HG02623 (cell line): ENCODE measurements around the gene EML1.

Experiments used
- ATAC-seq: cut with Tn5 transposase; IDR thresholded peaks from one replicate; pipeline ENCODE4 v1.9.1; 2021; ENCODE audit warnings: moderate library complexity; ENCODE audit not compliant: unreplicated experiment

The EML1 gene

DNA sequence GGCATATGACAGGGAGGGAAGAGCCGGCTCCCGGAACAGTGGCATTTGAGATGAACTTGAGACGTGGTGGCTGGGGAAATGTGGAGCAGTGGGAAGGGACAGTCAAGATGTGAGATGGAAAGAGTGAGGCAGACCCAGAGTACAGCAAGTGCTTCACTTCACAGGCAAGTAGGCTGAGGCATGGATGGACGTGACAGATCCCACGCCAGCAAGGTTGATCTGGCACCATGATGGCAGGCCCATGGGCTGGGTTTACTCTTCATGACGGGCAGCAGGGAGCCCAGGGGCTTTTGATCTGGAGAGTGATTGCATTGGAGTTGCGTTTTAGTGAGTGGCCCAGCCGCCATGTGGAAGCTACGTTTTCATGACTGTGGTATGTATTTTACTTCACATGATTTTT, 17.9 kb upstream of the EML1 start:
- ATAC-seq: no peak

DNA sequence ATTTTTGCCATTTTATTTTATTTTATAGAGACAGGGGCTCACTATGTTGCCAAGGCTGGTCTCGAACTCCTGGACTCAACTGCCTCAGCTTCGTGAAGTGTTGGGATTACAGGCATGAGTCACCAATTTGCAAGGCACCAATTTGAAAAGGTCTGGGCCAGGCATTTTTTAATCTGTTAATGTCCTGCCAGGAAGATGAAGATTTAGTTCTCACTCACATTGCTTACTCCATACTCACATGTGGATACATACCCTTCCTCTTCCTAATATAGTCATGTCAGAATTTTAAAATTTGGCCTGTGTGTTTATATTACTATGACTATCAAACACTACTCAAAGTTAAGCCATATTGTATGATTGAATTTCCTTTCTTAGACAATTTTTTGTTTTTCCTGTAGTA, 15.3 kb upstream of the EML1 start:
- ATAC-seq: no peak

DNA sequence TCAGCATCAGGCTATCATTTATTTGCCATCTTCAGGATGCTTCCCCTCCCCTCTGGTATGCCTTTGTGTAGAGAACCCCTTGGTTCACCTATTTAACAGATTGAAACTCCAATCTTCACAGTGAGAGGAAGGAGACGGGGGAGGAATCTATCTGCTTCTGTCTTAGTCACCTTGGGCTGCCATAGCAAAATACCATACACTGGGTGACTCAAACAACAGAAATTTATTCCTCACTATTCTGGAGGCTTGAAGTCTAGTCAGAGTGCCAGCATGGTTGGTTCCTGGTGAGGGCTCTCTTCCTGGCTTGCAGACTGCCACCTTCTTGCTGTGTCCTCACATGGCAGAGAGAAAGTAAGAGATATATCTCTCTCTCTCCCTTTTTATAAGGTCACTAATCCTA, 13.5 kb upstream of the EML1 start:
- no peak for ATAC-seq

DNA sequence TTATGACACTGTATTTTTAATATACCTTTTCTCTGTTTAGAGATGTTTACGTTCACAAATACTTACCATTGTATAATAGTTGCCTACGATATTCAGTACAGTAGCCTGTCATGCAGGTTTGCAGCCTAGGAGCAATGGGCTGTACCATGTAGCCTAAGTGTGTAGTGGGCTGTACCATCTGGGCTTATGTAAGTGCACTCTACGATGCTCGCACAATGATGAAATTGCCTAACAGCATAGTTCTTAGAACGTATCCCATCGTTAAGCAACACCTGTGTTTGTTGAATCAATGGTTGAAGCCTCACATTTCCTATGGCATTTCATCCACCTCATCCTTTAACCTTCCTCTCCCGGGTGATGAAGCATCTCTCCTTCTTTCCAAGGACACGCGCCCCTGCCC, 12.5 kb upstream of the EML1 start:
- no peak for ATAC-seq

DNA sequence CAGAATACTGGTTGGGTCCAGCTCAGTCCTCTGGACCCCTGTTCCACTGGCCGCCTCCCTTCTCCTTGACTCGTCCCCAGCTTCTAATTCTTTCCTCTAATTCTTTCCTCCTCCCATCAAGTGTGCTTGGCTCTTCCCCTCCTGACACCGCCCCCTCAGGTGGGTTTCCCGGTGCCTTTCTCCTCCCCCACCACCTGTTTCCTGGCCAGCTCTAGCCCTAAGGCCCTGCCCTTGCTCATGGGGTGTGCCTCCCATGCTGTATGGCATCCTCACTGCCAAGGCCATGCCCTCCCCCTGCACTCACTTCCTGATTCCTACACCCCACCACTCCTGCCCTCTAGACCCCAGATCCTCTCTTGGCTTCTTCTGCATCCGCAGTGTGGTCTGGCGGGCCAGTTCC, 12.1 kb upstream of the EML1 start:
- ATAC-seq: no peak

DNA sequence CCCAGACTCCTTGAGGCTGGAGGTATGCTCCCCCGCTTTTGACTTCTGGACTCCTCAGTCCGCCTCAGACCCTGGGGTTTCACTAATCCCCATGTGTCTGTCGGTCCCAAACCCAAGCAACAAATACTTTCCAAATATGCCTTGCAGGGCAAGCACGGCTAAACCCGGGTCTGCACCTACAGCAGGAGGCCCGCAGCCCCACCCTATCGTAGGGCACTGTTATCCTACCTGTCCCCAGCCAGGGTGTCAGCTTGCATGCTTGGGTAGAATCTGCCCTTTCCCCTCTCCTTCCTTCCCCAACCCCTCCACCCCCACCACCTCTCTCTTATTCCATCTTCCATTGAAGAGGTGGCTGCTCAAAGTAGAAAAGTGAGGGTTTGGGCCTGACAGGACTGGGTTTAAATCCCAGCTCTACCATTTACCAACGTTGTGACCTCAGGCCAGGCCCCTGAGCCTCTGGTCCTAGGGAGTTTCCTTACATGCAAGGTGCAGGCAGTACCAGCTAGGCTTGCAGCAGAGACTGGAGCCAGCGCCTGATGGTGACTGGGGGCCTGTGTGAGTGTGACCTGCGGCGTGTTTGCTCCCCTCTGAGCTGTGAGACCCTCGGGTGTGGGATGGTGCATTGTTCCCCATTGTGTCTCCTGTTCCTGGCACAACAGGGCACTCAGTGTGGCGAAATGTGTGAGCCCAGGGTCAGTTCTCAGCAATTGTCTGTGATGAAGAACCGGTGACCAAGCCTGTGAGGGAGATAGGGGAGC, 11.2 kb upstream of the EML1 start:
- no peak for ATAC-seq

DNA sequence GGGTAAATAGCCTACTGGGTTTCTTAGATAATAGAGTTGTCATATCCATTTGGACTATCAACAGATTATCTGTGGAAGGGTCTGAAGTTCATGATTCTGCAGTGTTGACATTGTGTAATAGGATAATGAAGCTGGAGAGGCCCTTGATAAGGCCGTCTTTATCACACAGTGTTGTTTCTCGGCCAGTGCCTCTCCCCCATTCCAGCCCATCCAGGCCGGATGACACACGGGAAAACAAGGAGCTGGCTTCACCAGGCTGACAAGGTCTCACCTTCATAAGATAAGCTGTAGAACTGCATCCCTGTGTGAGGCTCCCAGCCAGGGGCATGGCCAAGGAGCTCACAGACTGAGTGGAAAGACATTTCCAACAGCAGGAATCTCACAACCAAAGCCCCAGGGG, 8.7 kb upstream of the EML1 start:
- no peak for ATAC-seq

DNA sequence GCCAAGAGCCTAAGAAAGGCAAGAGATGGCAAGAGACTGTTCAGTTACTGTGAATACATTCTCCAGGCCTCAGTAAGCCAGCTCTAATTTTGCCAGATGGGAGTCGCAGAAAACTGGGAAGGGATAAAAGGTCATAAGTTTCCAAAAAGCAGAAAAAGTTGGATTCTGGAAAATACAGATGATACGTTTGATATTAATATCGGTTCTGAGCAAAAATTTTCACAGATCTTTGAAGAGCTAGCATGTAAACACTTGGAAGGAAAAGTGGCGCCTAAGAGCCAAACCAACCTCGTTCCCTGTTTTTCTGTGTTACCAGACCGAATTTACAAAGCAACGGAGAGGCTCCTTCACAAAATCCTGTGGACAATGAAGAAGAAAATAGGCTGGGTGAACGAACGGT, 7.8 kb upstream of the EML1 start:
- no peak for ATAC-seq

DNA sequence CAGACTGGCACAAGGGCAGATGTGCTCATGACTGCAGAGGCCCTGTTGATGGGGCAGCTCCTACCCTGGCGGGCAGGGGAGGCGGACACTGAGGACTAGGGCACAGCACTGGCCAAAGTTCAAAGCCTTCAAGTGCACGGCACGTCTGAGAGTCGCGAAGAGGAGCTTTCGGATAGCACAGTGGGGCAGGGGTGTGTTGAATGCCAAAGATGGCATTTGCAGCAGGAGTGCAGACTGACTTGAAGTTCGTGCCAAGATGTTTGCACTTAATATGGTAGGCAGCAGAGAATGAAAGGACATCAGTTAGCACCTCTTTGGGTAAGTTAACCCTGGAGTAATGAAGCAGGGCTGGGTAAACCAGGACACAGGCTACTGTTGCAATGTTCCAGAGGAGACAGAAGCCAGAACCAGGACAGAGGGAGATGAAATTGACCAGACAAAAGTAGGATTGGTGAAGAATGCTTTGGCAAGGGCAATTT, 6.7 kb upstream of the EML1 start:
- ATAC-seq: no peak

DNA sequence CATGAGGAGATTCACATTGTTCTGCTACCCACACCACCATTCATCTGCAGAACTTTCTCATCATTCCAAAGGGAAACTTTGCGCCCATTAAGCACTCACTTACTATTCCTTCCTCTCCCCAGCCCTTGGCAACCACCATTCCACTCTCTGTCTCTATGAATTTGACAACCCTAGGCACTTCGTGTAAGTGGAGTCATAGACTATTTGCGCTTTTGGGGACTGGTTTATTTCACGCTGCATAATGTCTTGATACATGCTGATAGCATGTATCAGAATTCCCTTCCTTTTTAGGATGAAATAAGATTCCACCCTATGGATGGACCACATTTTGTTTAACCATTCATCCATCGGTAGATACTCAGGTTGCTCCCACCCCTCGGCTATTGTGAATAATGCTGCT, 4.5 kb upstream of the EML1 start:
- no peak for ATAC-seq

DNA sequence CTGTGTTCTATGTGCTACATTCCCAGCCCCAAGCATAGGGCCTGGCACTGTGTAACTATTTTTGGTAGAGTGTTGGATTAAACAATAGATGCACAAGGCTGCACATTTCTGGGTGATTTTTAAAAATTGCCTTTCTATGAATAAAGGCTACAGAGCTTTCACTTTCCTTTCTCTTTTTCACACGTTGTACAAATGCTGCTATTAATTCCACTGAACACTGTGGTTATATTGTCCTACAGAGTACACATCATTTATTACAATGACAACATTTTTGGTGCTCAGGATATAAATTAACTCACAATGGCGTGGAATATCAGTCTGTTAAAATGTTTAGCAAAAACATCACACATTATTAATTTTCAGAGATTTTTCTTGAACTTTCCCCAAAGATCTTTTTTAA, 3.6 kb upstream of the EML1 start:
- ATAC-seq: no peak

DNA sequence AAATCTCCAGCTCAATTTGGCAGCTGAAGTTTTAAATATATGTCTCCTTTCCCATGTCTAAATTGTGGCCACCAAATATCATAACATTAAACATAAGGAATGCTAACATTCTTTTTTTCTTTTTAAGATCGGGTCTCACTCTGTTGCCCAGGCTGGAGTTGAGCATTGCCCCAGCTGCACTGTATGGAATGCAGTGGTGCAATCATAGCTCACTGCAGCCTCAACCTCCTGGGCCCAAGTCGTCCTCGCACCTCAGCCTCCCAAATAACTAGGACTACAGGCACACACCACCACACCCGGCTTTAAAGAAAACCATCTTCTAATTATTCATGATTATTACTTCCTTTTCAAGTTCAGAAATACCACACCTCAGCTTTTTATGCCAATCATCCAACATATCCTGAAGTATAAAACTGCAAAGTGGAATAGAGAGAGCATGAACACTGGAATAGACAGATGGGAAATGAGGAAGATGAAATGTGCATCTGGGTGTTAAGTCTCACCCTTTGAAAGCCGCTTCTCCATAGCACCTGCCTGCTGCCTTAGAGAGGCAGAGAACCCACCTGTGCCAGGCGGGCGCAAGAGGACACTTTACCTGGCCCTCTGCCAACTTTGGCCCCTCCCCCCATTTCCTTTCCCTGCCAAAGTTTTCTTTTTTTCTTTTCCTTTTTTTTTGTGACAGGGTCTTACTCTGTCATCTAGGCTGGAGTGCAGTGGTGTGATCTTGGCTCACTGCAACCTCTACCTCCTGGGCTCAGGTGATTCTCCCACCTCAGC, 2.8 kb upstream of the EML1 start:
- no peak for ATAC-seq

DNA sequence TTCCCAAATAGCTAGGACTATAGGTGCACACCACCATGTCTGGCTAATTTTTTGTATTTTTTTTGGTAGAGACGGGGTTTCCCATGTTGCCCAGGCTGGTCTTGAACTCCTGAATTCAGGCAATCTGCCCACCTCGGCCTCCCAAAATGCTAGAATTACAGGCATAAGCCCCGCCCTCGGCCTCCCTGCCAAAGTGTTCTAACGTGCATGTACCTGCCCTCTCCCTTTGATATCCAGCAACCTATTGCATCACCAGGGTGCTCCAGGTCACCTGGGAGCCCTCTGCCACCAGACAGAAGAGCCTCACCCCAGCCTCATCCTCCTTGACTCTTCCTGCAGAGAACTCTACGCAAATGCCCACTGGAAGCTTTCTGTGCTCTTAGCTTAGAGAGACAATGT, 2.2 kb upstream of the EML1 start:
- ATAC-seq: no peak

DNA sequence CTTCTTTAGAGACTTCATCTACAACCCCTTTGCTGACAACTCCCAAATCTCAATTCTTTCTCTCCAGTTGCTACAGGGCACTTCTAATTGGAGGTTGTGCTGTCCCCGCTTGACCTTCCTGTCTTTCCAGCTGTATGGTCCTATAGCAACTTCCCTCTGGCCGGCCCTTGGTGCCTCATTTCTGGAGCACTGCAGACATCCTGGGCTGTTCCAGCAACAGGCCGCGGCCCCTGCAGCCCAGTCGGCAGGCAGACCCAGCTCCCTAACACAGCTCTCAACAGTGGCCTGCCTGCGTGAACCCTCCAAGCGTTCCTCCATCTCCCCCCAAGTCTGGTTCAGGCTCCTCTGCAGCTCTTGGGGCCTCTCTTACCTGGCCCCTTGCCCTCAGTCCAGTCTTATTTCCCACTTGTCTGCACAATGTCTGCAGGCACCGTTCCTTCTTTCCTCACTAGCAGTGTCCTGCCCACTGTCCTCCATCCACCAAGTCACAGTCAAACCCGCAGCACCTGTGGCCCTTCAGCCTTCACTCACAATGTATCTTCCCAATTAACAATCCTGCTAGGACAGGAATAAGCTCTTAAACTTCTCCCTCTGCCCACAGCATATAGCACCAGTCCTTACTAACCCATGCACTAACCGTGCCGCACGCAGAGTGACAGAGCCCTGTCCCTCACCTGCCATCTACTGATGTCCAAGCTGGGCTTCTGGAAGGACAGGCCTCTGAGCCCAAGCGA, 1.6 kb upstream of the EML1 start:
- ATAC-seq: no peak

DNA sequence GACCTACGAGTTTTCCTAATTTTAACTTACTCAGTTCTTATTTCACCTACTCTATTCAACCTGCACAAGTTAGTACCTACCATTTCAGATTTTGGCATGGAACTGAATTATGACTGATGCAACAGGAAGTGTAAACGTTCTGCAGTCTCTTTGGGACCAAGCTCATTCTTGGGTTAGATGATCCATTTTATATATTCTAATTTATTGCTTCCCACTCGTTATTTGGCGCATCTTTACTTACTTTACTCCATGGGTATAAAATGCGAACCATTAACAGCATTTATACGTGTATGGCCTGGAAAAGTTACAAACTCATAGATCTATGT, 1.0 kb upstream of the EML1 start:
- ATAC-seq: no peak

DNA sequence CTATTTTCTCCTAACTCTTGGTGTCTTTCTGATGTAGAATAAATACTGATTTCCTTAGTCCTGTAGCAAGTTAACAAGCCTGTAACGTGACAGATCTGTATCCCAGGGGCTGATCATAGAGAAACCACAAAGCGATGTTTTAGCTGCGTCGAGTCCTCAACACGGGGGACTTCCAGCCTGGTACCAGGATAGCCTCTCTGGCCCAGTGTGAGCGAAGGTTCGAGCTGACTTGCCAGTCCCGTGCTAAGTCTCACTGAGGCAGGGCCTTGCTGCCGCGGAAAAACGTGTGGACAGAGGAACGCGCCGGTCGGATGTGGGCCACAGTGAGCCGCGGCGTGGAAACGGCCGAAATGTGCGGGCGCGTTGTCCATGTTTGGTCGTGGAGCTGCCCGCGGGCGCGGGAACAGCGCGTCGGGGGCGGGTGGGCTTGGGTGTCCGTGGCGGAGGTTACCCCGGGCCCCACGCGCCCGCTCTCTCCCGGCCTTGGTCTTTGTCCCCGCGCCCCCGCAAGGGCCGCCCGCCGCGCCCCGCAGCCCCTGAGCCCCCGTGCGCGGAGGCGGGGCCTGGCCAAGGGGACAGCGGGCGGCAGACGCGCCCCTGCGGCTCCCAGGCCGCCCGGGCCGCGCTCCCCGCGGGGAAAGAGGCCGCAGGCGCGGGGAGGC, 531 bp upstream of the EML1 start:
- no peak for ATAC-seq

DNA sequence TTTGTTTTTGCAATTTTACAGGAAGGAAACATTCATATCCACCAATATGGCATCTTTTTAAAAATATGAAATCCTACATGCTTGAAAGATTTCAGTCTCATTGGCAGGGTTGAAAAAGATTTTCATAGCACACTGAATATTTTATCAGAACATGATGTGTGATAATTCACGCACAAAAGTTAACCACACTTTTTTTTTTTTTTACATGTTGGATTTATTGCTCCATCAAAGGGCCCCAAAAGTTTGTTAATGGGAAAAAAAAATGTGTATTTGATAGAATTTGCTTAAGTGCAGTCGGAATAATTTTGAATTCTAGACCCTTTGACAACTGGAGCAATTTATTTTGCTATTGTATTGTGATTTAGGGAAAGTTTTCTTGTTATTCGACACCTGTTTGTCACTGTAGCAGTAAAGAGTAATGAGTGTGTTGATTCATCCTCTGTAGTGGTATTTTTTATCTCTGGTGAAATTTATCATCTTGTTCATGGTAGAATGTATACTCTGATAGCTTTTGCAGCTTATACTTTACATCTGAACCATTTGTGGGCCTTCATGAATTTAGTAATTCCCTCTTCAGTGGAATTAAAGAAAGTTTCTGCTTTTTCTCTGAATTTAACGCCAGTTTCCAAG, 1.1 kb downstream of the EML1 start:
- ATAC-seq: no peak

DNA sequence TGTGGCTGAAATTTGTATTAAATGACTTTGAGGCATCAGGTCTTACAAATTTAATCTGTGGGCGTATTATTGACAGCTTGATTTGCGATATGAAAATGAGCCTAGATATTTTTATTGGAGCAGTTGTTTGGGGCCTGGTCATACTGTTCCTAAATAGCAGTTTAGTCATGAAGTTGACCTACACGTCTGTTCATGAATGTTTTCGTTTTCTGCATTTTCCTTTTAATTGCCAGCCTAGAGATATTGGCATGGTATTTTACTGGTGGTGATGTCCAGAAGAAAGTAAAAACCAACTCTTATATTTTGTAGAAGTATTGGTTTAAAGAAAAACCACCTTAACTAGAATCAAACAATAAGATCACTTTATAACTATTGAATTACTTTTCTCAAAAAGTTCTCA, 1.8 kb downstream of the EML1 start:
- ATAC-seq: no peak

DNA sequence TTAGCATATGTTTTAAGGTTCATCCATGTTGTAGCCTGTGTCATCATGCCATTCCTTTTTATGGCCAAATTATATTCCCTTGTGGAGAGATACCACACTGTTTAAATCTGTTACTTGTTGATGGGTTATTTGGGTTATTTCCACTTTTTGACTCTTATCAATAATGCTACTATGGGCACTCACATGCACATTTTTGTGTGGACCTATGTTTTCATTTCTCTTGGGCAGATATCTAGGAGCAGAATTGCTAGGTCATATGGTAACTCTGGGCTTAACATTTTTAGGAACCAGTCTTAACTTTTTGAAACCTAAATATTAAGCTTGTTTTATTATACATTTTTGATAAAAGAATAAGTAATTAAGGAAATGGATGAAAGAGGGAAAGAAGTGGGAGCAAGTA, 4.0 kb downstream of the EML1 start:
- no peak for ATAC-seq

DNA sequence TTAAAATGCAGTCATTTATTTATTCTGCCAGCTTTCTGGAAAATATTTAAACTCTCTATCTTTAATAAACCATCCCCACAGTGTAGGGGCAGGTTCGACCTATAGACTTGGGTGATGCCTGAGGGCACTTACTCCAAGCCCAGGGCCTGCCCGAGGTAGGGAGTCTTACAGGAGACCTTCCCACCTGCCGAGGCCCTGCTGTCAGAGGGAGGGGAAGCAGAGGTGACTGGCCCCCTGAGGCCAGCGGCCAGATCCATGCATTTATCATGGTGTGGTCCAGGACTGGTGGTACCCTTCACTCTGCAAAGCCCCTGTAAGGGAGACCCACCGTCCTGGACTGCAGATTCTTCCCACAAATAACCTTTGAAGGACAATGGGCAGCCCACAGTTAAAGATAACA, 7.6 kb downstream of the EML1 start:
- ATAC-seq: no peak
